Liver (tissue), 3 donors: ENCODE data around the gene KIAA0930.

Experiments used
- EGR1 ChIP-seq, 2 donors: IDR thresholded peaks; 2 replicates each; pipeline ENCODE4 v1.6.1; 2016 to 2018; ENCODE audit warnings: antibody characterized with exemption in 2 of 2, low read depth in 2 of 2
- FOXA1 ChIP-seq: IDR thresholded peaks from 2 replicates; pipeline ENCODE4 v1.6.1; 2016; ENCODE audit warnings: antibody characterized with exemption
- JUND ChIP-seq, 2 donors: IDR thresholded peaks; 2 replicates each; pipeline ENCODE4 v1.6.1; 2016; ENCODE audit warnings: antibody characterized with exemption in 2 of 2
- MAX ChIP-seq: IDR thresholded peaks from 2 replicates; pipeline ENCODE4 v1.6.1; 2016; ENCODE audit warnings: antibody characterized with exemption
- RAD21 ChIP-seq, 2 donors: IDR thresholded peaks; 2 replicates each; pipeline ENCODE4 v1.6.1; 2016; ENCODE audit warnings: antibody characterized with exemption in 2 of 2, mild to moderate bottlenecking in 2 of 2
- REST ChIP-seq: IDR thresholded peaks from 2 replicates; pipeline ENCODE4 v1.6.1; 2016; ENCODE audit warnings: antibody characterized with exemption, mild to moderate bottlenecking
- RXRA ChIP-seq, 2 donors: IDR thresholded peaks; 2 replicates each; pipeline ENCODE4 v1.6.1; 2017 to 2018; ENCODE audit warnings: antibody characterized with exemption in 2 of 2, mild to moderate bottlenecking in 1 of 2
- YY1 ChIP-seq: IDR thresholded peaks from 2 replicates; pipeline ENCODE4 v1.6.1; 2016; ENCODE audit warnings: antibody characterized with exemption, mild to moderate bottlenecking
- ZBTB33 ChIP-seq: IDR thresholded peaks from 2 replicates; pipeline ENCODE4 v1.6.1; 2016; ENCODE audit warnings: antibody characterized with exemption
- TF ChIP-seq, protein P1 (sequence below): fragments of 150-350 bp; IDR thresholded peaks from 2 replicates; pipeline ENCODE4 v1.5.1; 2017; ENCODE audit warnings: improper control_type of control experiment, low read depth, low read length; ENCODE audit not compliant: missing input control
- donor health status: healthy.
- donor health status: healthy.

- no peak for TF ChIP-seq FOXA1
- TF ChIP-seq, protein P1, sequence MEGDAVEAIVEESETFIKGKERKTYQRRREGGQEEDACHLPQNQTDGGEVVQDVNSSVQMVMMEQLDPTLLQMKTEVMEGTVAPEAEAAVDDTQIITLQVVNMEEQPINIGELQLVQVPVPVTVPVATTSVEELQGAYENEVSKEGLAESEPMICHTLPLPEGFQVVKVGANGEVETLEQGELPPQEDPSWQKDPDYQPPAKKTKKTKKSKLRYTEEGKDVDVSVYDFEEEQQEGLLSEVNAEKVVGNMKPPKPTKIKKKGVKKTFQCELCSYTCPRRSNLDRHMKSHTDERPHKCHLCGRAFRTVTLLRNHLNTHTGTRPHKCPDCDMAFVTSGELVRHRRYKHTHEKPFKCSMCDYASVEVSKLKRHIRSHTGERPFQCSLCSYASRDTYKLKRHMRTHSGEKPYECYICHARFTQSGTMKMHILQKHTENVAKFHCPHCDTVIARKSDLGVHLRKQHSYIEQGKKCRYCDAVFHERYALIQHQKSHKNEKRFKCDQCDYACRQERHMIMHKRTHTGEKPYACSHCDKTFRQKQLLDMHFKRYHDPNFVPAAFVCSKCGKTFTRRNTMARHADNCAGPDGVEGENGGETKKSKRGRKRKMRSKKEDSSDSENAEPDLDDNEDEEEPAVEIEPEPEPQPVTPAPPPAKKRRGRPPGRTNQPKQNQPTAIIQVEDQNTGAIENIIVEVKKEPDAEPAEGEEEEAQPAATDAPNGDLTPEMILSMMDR, result no peak
- no peak for TF ChIP-seq EGR1 (IDR thresholded peaks at IDR 0.05; ENCODE audit: low read depth in 2 of 2)
- no peak for TF ChIP-seq MAX
- TF ChIP-seq RAD21 (IDR thresholded peaks at IDR 0.05), result no peak
- no peak for TF ChIP-seq YY1
- TF ChIP-seq JUND (IDR thresholded peaks at IDR 0.05), result no peak
- no peak for TF ChIP-seq ZBTB33
- no peak for TF ChIP-seq REST
- no peak for TF ChIP-seq RXRA (IDR thresholded peaks at IDR 0.05)
Observed at GRCh38 chr22:45261407-45262088, 20.9 kb upstream of the KIAA0930 start.
